GM18951 (cell line): Measurements from ENCODE around the gene AANAT.

ENCODE experiments used
- POLR2A ChIP-seq: IDR thresholded peaks from 4 replicates; pipeline ENCODE4 v1.6.1; 2011; ENCODE audit warnings: mild to moderate bottlenecking; ENCODE audit not compliant: insufficient read length, insufficient read depth; ENCODE audit errors: extremely low read depth
- in situ Hi-C: fragments of 300-500 bp; cut with MboI; formaldehyde crosslinking; loops from one replicate; pipeline ENCODE4 v1.12.0; 2022; ENCODE audit warnings: low sequenced_read_pairs, mixed read lengths, inconsistent platforms; ENCODE audit not compliant: unreplicated experiment

Gene AANAT

DNA sequence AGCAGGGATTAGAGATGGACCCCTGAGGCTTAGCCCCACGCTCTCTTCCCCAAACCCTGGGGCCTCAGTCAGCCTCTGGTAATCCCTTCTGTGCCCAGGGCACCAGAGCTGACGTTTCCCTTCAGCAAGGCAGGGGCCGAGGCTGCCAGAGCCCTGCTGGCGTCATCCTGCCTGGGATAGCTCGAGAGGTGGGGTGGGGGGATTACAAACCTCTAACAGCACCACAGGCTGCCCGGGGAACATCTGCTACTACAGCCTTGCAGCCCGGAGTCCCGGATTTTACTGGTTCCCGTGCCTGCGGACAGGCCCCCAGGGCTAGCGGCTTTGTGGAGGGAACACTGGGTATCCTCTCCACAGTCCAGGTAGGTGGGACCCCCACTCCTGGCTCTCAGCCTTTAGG lies at the start of gene AANAT:
Gene AANAT, plus strand, starts transcription at position 238 of the 400 bp plus-strand sequence. CDS start 1,144 bp downstream, outside the sequence.
- TF ChIP-seq POLR2A = no peak
- in situ Hi-C loops = loop anchor here (5.0 kb wide), 1 partner anchor 40 kb away; no protein-coding TSS in a partner anchor

DNA sequence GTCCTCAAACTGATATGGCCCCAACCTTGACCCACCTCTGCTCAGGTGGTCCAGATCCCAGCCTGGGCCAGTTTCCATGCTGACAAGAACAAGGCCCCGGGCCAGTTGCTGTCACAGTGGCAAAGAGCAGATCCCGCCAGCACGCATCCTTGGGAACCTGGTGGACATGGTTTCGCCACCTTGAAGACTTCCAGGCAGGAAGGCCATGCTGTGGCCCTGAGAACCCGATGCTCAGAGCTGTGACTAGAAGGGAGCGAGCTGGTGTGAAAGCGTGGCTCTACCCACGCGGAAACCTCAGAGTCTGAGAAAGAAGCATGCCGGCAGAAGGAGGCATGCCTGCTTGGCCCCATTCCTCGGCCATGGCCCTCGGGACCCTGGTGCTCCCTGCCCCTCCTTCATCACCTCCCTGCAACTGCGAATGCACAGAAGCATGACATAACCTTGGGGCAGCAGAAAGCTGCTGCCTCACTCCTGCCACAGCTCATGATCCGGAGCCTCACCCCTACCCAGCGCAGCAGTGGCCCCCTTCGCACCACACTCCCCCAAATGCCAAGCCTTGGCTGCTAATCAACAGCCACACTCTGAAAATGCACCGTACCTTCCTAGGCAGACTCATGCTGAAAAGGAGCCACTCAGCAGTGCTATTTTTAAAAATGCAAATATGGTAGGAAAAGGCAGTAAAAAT lies 47.7 kb upstream of the AANAT start:
- no peak for TF ChIP-seq POLR2A
- in situ Hi-C loops = no loop called here

DNA sequence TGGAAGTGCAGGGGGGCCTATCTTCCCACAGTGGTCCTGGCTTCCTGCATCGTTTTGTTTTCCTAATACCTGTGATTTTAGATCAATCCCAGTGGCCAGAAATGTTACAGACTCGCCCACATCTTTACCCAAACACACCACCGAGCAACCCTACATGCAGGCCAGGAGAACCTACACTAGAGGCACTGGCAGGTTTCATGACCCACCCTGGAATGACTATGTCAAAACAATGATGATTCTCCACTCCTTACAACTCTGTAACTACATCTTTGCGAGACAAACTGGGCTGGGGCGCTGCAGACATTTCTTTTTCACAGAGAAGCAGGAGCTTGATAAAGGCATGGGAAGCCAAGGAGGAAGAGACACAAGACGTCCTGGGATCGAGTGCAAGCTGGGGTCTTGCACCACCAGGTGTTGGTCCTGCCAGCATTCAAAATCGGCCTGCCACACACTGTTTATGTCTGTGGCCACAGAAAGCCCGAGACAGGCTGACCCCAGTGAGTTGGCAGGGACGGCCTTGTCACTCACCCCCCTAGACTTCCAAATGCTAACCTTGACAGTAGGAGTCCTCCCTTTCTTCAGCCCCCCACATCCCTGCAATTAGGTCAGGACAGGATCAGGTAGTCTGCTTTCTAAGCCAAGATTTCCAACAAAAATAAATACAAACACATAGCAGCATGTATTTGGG lies 46.9 kb upstream of the AANAT start:
- TF ChIP-seq POLR2A = no peak
- in situ Hi-C loops = no loop called here

DNA sequence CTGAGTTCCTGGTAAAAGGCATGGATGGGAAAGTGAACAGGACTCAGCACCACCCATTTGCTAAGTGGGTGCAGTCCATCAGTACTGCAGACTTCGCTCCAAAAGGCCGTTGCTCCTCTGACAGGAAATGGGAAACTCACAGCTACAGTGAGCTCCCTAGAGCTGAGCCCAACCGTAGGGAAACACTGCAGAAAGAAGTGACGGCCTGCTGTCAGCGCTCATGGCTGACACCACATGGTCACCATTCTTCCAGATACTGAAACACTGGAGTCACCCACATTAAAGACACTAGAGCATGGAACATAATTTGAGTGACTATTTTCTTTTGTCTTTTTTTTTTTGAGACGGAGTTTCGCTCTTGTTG lies 46.4 kb upstream of the AANAT start:
- in situ Hi-C loops = no loop called here
- no peak for TF ChIP-seq POLR2A

DNA sequence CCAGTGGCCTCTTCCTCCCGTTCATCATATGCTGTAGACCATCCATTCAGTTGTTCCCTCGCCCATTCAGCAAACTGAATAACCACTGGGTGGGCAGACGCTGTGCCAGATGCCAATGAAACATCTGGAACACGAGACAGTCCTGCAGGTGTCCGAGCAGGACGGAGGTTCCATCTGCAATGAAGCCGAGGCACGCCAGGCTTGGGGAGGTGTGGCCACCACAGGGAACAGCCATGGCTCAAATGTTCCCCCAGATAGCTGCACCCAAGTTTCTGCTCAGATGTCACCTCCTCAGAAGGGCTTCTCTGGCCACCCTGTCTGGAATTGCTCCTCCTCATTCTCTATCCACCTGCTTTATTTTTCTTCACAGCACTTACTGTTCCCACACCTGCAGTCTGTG lies 45.0 kb upstream of the AANAT start:
- in situ Hi-C loops = no loop called here
- TF ChIP-seq POLR2A = no peak

DNA sequence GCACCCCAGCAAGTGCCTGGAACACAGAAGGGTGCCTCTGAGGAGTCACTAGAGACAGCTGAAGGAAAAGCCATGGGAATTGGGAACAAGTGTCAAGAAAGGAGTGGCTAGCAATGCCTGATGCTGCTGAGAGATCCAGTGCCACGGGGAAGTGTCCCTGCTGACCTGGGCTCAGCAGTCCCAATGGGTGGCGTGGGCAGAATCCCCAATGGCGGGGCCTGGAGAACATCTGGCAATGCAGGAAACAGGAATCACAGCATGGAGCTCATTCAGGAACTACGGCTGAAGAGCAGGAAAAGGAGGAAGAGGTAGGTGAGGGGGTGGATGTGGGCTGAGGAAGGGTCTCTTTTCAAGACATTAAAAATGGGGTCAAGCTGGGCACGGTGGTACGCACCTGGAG lies 44.5 kb upstream of the AANAT start:
- in situ Hi-C loops = no loop called here
- no peak for TF ChIP-seq POLR2A

DNA sequence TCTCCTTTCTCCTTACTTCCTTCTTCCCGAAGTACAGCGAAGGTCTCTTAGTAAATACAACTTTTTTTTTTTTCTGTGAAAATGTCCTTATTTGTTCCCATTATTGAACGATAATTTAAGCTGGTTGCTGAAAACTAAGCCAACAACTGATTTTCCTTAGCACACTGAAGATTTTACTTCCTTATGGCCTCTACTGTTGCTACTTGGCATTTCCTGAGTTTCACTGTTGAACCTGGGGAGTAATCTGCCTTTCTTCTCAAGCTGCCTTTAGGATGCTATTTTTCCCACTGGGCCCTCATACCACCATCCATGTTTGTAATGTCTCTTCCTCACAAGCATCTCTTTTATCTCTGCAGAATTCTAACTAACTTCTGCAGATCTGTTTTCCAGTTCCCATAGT lies 40.5 kb upstream of the AANAT start:
- in situ Hi-C loops = no loop called here
- no peak for TF ChIP-seq POLR2A

DNA sequence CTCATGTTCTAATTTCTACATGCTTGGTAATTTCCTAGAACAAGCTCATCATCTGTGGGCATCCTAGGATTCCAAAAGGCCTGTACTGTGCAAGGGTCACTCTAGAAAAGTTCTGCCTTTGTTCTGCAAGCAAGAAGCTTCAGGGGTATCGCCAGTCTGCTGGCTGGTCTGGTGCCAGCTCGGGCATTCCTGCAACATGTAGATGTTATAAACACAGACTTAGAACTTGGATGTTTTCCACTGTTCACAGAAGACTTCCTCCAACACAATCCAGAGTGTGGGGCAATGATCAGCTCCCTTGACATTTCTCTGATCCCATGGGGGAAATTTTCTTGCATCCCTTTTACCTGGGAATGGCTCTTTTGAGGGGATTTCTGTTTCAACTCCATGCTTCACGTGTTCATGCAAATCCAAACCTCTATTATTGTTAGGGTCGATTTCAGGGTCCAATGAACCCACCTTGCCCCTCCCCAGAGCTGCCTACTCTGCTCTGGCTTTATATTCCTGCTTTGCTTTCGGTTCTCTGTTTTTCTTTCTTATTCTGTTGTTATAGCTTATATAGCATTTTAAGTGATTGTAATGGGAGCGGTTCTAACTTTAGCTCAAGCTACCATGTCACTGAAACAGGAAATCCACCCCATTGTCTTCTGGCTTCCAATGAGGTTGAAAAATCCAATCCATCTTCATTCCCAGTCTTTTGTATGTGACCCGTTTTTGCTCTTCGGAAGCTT lies 39.7 kb upstream of the AANAT start:
- in situ Hi-C loops = no loop called here
- TF ChIP-seq POLR2A = no peak

DNA sequence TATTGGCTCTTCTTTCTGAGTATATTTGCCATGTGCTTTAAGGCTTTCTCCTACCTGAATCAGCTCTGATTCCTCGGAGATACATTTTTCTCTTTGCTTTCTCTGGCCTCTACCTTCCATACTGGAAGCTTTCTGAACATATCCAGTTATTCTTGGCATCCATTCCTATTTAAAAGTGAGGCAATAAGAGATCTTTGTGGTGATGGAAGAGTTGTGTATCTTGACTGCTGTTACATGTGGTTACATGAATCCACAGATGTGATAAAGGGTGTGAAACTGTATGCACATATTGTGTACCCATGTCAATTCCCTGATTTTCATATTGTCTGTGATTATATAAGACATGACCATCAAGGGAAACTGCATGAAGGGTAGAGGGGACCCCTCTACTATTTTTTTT lies 38.9 kb upstream of the AANAT start:
- no peak for TF ChIP-seq POLR2A
- in situ Hi-C loops = no loop called here

DNA sequence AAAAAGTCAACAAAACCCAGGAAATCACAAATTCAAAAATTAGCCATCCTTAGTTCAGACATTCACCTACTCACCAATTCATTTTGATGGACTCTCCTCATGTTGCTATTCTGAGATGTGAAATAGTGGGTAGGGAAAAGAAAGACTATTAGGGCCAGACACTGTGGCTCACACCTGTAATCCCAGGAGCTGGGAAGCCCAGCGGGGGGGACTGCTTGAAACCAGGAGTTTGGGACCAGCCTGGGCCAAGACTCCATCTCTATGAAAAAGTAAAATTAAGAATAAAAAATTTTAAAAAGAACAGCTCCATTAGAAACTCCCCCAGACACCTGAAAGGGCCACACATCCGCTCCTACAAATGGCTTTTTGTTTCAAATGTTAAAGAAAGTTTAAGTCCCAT lies 35.9 kb upstream of the AANAT start:
- in situ Hi-C loops = no loop called here
- TF ChIP-seq POLR2A = no peak

DNA sequence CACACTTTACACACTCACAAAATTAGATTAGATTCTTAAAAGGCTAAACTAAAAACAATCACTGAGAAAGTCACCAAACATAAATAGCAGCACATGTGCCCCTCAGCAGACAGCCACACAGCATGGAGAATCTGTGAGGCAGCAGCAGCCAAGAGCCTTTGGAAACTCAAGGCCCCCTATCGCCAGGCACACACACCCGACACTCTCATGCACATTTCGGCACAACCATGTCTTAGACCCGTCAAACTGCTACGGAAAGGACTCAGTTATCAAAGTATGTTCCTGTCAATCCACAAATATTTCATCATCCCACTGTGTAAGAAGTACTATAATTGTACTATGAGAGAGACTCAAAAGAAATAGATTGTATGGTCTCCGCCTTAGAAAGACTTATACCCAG lies 35.4 kb upstream of the AANAT start:
- no peak for TF ChIP-seq POLR2A

DNA sequence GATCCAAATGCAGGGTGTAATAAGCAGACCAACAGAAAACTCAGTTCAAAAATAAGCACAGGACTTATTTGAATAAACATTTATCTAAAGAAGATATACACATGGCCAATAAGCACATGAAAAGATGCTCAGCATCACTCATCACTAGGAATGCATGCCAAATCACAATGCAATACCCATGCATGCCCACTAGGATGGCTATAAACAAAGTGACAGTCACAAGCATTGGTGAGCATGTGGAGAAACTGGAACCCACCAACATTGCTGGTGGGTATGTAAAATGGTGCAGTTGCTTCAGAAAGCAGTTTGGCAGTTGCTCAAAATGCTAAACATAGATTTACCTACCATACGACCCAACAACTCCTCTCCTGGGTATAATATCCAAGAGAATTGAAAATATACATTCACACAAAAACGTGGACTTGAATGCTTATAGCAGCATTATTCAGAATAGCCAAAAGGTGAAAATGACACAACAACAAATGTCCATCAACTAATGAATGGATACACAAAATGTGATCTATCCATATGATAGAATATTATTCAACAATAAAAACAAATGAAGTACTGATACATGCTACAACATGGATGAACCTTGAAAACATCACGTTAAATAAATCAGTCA lies 34.6 kb upstream of the AANAT start:
- in situ Hi-C loops = no loop called here
- no peak for TF ChIP-seq POLR2A

More for the DNA sequence above, 35.4 kb upstream of the AANAT start:
- in situ Hi-C loops = no loop called here

DNA sequence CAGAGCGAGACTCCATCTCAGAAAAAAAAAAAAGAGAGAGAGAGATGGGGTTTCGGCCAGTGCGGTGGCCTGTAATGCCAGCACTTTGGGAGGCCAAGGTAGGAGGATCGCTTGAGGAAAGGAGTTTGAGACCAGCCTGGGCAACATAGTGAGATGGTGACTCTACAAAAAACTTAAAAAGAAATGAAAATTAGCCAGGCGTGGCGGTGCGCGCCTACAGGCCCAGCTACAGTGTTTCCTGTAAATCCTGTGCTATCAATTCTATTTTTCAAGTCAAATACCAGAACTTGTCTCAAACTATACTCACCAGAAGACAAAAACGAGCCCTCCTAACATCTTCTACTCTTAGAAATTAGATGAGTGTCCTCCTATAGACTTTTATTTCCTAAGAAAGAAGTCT lies 33.7 kb upstream of the AANAT start:
- in situ Hi-C loops = no loop called here
- TF ChIP-seq POLR2A = no peak
